OCI-LY1 (cell line): ENCODE results near the gene ACTR8.

Experiments
- EZH2 ChIP-seq: fragments of 200-600 bp; sonication (generic), shearing (Covaris generic); IDR thresholded peaks from 2 replicates; pipeline ENCODE4 v1.8.0; 2017; ENCODE audit warnings: borderline replicate concordance, mixed run types, mild to moderate bottlenecking, antibody characterized with exemption, low read length, moderate library complexity, mixed read lengths
- TF ChIP-seq, protein P1 (sequence below): fragments of 200-600 bp; sonication (generic), shearing (Covaris generic); IDR thresholded peaks from 2 replicates; pipeline ENCODE4 v1.5.1; 2017; ENCODE audit warnings: mild to moderate bottlenecking, antibody characterized with exemption, low read length, moderate library complexity, mixed read lengths

GRCh38 chr3:53860196-53860595, 21.8 kb downstream of the ACTR8 start:
- no peak for TF ChIP-seq EZH2
- TF ChIP-seq, protein P1, sequence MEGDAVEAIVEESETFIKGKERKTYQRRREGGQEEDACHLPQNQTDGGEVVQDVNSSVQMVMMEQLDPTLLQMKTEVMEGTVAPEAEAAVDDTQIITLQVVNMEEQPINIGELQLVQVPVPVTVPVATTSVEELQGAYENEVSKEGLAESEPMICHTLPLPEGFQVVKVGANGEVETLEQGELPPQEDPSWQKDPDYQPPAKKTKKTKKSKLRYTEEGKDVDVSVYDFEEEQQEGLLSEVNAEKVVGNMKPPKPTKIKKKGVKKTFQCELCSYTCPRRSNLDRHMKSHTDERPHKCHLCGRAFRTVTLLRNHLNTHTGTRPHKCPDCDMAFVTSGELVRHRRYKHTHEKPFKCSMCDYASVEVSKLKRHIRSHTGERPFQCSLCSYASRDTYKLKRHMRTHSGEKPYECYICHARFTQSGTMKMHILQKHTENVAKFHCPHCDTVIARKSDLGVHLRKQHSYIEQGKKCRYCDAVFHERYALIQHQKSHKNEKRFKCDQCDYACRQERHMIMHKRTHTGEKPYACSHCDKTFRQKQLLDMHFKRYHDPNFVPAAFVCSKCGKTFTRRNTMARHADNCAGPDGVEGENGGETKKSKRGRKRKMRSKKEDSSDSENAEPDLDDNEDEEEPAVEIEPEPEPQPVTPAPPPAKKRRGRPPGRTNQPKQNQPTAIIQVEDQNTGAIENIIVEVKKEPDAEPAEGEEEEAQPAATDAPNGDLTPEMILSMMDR, result no peak
